ENCODE results near the gene TNS1.

DNA sequence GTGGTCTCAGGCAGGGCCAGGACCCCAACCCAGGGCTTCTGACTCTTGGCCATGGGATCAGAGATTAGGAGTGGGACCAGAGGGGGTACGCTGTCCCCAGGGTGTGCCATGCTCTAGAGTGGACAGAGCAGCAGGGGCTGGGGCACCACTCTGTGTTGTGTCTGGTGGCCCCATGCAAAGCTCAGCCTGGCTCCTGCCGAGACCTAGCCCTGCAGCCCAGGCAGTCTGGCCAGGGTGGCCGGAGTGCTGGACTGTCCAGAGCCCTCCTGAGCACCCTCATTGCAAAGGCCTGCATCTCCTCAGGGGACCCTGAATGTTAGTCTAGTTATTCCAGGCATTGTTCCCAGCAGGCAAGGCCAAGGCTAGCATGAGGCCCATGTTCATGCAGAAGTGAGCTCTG is 162.3 kb downstream of the TNS1 start:
- no peak for TF ChIP-seq CTCF (IDR thresholded peaks at IDR 0.05)
- TF ChIP-seq POLR2A (IDR thresholded peaks at IDR 0.05), result no peak
